Calu3 (cell line): ENCODE results near the gene SLCO3A1. TPM values are rescaled to one million over a fixed set of nuclear protein-coding genes. Genes with fewer than 3 reads are reported as not detected.

Experiments
- Bru-seq: library from RNA; stranded (reverse); fragments of 400-500 nt; gene quantifications from one replicate; lab custom pipeline; 2021; lab: Mats Ljungman, UMichigan
- BruChase-seq, 2 experiments: library from RNA; stranded (reverse); fragments of 400-500 nt; gene quantifications; one replicate each; lab custom pipeline; 2021; lab: Mats Ljungman, UMichigan
- BruUV-seq: library from RNA; stranded (reverse); fragments of 400-500 nt; replicated peaks from 2 replicates; lab custom pipeline; 2021; lab: Mats Ljungman, UMichigan
- CTCF ChIA-PET: fragments of 300-600 bp; sonication (Branson Sonifier 250); formaldehyde crosslinking; loops from one replicate; lab custom pipeline; 2022; ENCODE audit warnings: antibody characterized with exemption; lab: Charles Lee
- DNase-seq: peaks from one replicate; pipeline ENCODE4 v3.0.0; 2022
- H3K27ac Mint-ChIP-seq: one replicate; pipeline ENCODE4 v1.8.0; 2022; ENCODE audit warnings: mixed read lengths; ENCODE audit not compliant: unreplicated experiment
- H3K27me3 Mint-ChIP-seq: one replicate; pipeline ENCODE4 v1.8.0; 2022; ENCODE audit warnings: mixed read lengths; ENCODE audit not compliant: unreplicated experiment
- H3K36me3 Mint-ChIP-seq: one replicate; pipeline ENCODE4 v1.8.0; 2022; ENCODE audit warnings: mild to moderate bottlenecking, moderate library complexity, mixed read lengths; ENCODE audit not compliant: insufficient read depth, unreplicated experiment
- H3K4me1 Mint-ChIP-seq: one replicate; pipeline ENCODE4 v1.8.0; 2022; ENCODE audit warnings: mild to moderate bottlenecking, low read depth, mixed read lengths; ENCODE audit not compliant: unreplicated experiment
- H3K4me3 Mint-ChIP-seq: one replicate; pipeline ENCODE4 v1.8.0; 2022; ENCODE audit warnings: mild to moderate bottlenecking, low read depth, moderate library complexity, mixed read lengths; ENCODE audit not compliant: unreplicated experiment
- H3K9me3 Mint-ChIP-seq: one replicate; pipeline ENCODE4 v1.8.0; 2022; ENCODE audit warnings: low read depth, mixed read lengths; ENCODE audit not compliant: unreplicated experiment
- intact Hi-C: fragments of 100-400 bp; cut with micrococcal nuclease; formaldehyde crosslinking; loops from one replicate; pipeline ENCODE4 v1.10.0; 2022; ENCODE audit not compliant: unreplicated experiment
- long read RNA-seq: library from polyadenylated mRNA; stranded (forward); transcript quantifications from one replicate; pipeline ENCODE4 v2.0.0, GENCODE V29; 2022
- total RNA-seq: library from RNA; stranded (reverse); gene quantifications from 2 replicates; pipeline ENCODE4 v1.2.3, GENCODE V29; 2022
- TF ChIP-seq, protein P1 (sequence below): fragments of 200-600 bp; IDR thresholded peaks from one replicate; pipeline ENCODE4 v1.8.0; 2022; ENCODE audit warnings: antibody characterized with exemption; ENCODE audit not compliant: unreplicated experiment

Gene SLCO3A1
- total RNA-seq (65.9 and 79.0 TPM in 2 replicates), Bru-seq, nascent RNA (percentile 86 among the genes with signal in this experiment), BruChase-seq, experiment 1, labeled RNA remaining after a 6-hour chase (percentile 80 among the genes with signal in this experiment), BruChase-seq, experiment 2, labeled RNA remaining after a 2-hour chase (percentile 77 among the genes with signal in this experiment)
- long read RNA-seq, full-length matches to known transcripts = 56 of 80 reads
- long read RNA-seq, partial matches to known transcripts = 6 of 80 reads
- long read RNA-seq, other reads (novel, unspliced or antisense) = 18 of 80 reads

DNA sequence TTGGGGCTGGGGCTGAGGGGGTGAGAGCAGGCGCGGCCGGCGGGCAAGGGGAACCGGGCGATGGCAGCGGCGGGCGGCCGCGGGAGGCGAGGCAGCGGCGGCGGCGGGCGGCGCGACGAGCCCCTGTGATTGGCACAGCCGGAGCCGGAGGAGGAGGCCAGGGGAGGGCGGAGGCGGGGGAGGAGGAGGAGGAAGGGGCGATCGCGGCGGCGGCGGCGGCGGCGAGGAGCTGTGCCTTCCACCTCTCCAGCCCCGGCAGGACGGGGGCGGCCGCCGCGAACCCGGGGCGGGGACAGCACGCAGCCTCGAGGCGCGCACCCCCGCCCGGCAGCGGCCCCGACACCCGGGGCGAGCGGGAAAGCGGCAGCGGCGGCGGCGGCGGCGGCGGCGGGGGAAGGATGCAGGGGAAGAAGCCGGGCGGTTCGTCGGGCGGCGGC lies at the start of gene SLCO3A1:
SLCO3A1 (plus strand) TSS at position 198 of the 437 bp plus-strand sequence.
- BruUV-seq = no TSS peak
- CTCF ChIA-PET = interaction anchor here (1.1 to 5.7 kb wide), 13 partner anchors 9 to 317 kb away, joined by 3 to 55 read pairs (median 5); no protein-coding TSS in a partner anchor
- DNase-seq = peak; percentile 81
- intact Hi-C loops = loop anchor here (2.0 kb wide), 1 partner anchor 551 kb away; no protein-coding TSS in a partner anchor
- H3K4me1 Mint-ChIP-seq = peaks cover 47% of the 10 kb centered on the region
- H3K27me3 Mint-ChIP-seq = no peaks in the 10 kb centered on the region
- peak within 1 kb of the TSS; percentile 84 for H3K4me3 Mint-ChIP-seq
- no peaks in the 10 kb centered on the region for H3K9me3 Mint-ChIP-seq
- TF ChIP-seq, protein P1, sequence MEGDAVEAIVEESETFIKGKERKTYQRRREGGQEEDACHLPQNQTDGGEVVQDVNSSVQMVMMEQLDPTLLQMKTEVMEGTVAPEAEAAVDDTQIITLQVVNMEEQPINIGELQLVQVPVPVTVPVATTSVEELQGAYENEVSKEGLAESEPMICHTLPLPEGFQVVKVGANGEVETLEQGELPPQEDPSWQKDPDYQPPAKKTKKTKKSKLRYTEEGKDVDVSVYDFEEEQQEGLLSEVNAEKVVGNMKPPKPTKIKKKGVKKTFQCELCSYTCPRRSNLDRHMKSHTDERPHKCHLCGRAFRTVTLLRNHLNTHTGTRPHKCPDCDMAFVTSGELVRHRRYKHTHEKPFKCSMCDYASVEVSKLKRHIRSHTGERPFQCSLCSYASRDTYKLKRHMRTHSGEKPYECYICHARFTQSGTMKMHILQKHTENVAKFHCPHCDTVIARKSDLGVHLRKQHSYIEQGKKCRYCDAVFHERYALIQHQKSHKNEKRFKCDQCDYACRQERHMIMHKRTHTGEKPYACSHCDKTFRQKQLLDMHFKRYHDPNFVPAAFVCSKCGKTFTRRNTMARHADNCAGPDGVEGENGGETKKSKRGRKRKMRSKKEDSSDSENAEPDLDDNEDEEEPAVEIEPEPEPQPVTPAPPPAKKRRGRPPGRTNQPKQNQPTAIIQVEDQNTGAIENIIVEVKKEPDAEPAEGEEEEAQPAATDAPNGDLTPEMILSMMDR = no peak
- H3K36me3 Mint-ChIP-seq = peaks cover 39% of the 10 kb centered on the region
- peak within 1 kb of the TSS; percentile 84 for H3K27ac Mint-ChIP-seq

DNA sequence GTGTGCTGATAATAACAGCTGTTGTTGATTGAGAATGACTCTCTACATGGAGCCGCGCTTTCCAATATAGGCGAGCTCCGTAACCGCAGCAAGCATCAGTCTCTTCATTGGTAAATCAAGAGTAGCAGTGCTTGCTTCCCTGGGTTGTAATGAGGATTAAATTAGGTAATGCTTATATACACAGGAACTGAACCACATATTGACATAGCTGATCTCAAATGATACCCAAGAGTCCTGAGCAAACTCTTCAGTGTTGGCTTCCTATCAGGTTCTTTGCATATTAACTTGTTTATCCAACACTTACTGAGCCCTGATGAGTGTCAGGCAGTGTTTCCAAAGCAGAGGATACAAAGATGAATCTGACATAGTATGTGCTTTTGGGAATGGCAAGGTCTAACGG lies 46.4 kb upstream of the SLCO3A1 start:
- no peak for DNase-seq
- intact Hi-C loops = no loop called here
- Mint-ChIP-seq H3K4me1 (no peaks in the 10 kb centered on the region), H3K27me3 (peaks cover 48% of the 10 kb centered on the region), H3K4me3 (no peak overlapping the region), H3K9me3 (no peaks in the 10 kb centered on the region), H3K27ac (no peak overlapping the region), H3K36me3 (no peaks in the 10 kb centered on the region)
- CTCF ChIA-PET = interaction anchor here (0.5 to 1.5 kb wide), 2 partner anchors 269 to 374 kb away, joined by 3 to 9 read pairs; no protein-coding TSS in a partner anchor
- TF ChIP-seq, protein P1 = no peak
- BruUV-seq = no TSS peak

DNA sequence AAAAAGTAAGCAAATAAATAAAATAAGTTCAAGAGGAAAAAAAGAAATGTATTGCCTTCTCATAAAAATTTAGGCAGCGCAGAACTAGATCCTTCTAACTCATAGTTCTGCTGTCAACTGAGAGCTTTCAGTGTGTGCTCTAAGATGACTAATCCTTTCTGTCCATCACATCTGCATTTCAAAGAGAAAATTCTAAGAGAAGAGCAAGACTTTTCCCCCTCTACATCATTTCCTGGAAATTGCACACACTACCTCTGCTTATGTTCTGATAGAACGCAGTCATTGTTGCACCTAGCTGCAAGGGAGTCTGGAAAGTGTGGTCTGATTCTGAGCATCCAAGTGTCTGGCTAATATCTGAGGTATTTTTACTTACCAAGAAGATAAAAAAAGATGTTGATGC lies 39.6 kb upstream of the SLCO3A1 start:
- Mint-ChIP-seq H3K4me3 (no peak overlapping the region), H3K27me3 (peaks cover 48% of the 10 kb centered on the region), H3K9me3 (peaks cover 3% of the 10 kb centered on the region), H3K27ac (no peak overlapping the region), H3K36me3 (no peaks in the 10 kb centered on the region), H3K4me1 (no peaks in the 10 kb centered on the region)
- CTCF ChIA-PET = no interaction called here
- intact Hi-C loops = no loop called here
- no TSS peak for BruUV-seq
- TF ChIP-seq, protein P1 = no peak
- no peak for DNase-seq

DNA sequence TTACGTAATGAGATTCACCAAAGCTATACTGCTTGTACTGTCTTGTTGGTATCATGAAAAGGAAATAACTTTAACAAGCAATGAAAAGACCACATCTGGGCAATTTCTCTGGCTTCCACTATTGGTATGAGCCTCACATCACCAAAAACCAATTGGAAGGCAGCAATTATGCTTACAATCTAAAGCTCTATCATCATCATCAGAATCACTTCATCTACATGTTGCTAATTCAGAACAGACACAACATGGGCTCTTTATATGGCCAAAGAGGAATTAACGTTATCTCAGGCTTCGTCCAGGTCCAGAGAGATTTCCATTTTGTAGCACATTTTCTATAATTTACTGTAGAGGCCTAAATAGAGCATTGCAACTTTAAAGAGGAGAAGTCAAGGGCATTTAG lies 36.6 kb upstream of the SLCO3A1 start:
- CTCF ChIA-PET = interaction anchor here (0.7 kb wide), 1 partner anchor 64 kb away, joined by 8 read pairs; no protein-coding TSS in a partner anchor
- no peak overlapping the region for H3K4me3 Mint-ChIP-seq
- intact Hi-C loops = no loop called here
- DNase-seq = no peak
- H3K9me3 Mint-ChIP-seq = peaks cover 5% of the 10 kb centered on the region
- H3K4me1 Mint-ChIP-seq = no peaks in the 10 kb centered on the region
- H3K36me3 Mint-ChIP-seq = no peaks in the 10 kb centered on the region
- no TSS peak for BruUV-seq
- peaks cover 45% of the 10 kb centered on the region for H3K27me3 Mint-ChIP-seq
- H3K27ac Mint-ChIP-seq = no peak overlapping the region
- TF ChIP-seq, protein P1 = no peak
